Mesodermal cell (in vitro differentiated cells): ENCODE measurements around the gene PRM3.

Experiments
- H3K27ac ChIP-seq: 2 replicates; pipeline ENCODE4 v1.7.0; 2013; ENCODE audit warnings: mild to moderate bottlenecking, low read depth, low read length, moderate library complexity; ENCODE audit not compliant: severe bottlenecking
- H3K36me3 ChIP-seq: 2 replicates; pipeline ENCODE4 v1.7.1; 2013; ENCODE audit warnings: mild to moderate bottlenecking, low read length, moderate library complexity; ENCODE audit not compliant: control insufficient read depth, insufficient read depth
- H3K4me1 ChIP-seq: one replicate; pipeline ENCODE4 v1.7.1; 2013; ENCODE audit warnings: mild to moderate bottlenecking, low read length; ENCODE audit not compliant: insufficient read depth, control insufficient read depth, poor library complexity, severe bottlenecking
- H3K4me3 ChIP-seq: 2 replicates; pipeline ENCODE4 v1.7.0; 2013; ENCODE audit warnings: low read length, control low read depth, mild to moderate bottlenecking; ENCODE audit not compliant: insufficient read depth, poor library complexity, severe bottlenecking; ENCODE audit errors: extremely low read depth
- H3K9me3 ChIP-seq: 2 replicates; pipeline ENCODE4 v1.7.1; 2013; ENCODE audit warnings: mild to moderate bottlenecking, low read length, moderate library complexity; ENCODE audit not compliant: control insufficient read depth
- WGBS, 2 experiments: methylation state at CpG; one replicate each; pipeline ENCODE4 v1.1.5; 2013; ENCODE audit warnings: missing lambda C conversion rate in 2 of 2; ENCODE audit not compliant: insufficient coverage in 2 of 2; 5-methylcytosine and 5-hydroxymethylcytosine counted together

The PRM3 gene

GRCh38 chr16:11278681-11279628 is 5.5 kb upstream of the PRM3 start:
- Histone ChIP-seq H3K4me3 (no peak overlapping the region), H3K27ac (no peak overlapping the region), H3K4me1 (no peaks in the 10 kb centered on the region), H3K9me3 (no peaks in the 10 kb centered on the region), H3K36me3 (no peaks in the 10 kb centered on the region)
- 81 to 93% methylated on average over 4 to 6 of the region's 7 CpGs for WGBS, 2 experiments

GRCh38 chr16:11277607-11278337 is 4.3 kb upstream of the PRM3 start:
- no peaks in the 10 kb centered on the region for H3K9me3 ChIP-seq
- H3K27ac ChIP-seq: no peak overlapping the region
- peaks cover 4% of the 10 kb centered on the region for H3K4me1 ChIP-seq
- 88 to 98% methylated on average over 10 to 11 of the region's 12 CpGs for WGBS, 2 experiments
- H3K36me3 ChIP-seq: no peaks in the 10 kb centered on the region
- H3K4me3 ChIP-seq: no peak overlapping the region

GRCh38 chr16:11276896-11277593 is 3.6 kb upstream of the PRM3 start:
- 92 to 93% methylated on average over 5 to 7 of the region's 11 CpGs for WGBS, 2 experiments
- H3K9me3 ChIP-seq: no peaks in the 10 kb centered on the region
- peaks cover 4% of the 10 kb centered on the region for H3K4me1 ChIP-seq
- no peak overlapping the region for H3K4me3 ChIP-seq
- no peaks in the 10 kb centered on the region for H3K36me3 ChIP-seq
- no peak overlapping the region for H3K27ac ChIP-seq

- Histone ChIP-seq H3K27ac (no peak within 1 kb of the TSS), H3K36me3 (no peaks in the 10 kb centered on the region), H3K4me3 (no peak within 1 kb of the TSS), H3K9me3 (no peaks in the 10 kb centered on the region), H3K4me1 (peaks cover 4% of the 10 kb centered on the region)
- 91 to 95% methylated on average over 17 to 26 of the region's 26 CpGs for WGBS, 2 experiments
Observed at GRCh38 chr16:11276143-11276895, 2.9 kb upstream of the PRM3 start, which contains the start of gene PRM2. PRM2 (minus strand) TSS chr16:11276480; CDS start chr16:11276370, 110 bp downstream.

GRCh38 chr16:11274964-11275363 is 1.5 kb upstream of the PRM3 start:
- no peaks in the 10 kb centered on the region for H3K36me3 ChIP-seq
- H3K4me3 ChIP-seq: no peak overlapping the region
- peaks cover 4% of the 10 kb centered on the region for H3K4me1 ChIP-seq
- H3K9me3 ChIP-seq: no peaks in the 10 kb centered on the region
- no peak overlapping the region for H3K27ac ChIP-seq
- 92 to 94% methylated on average over 5 to 7 of the region's 7 CpGs for WGBS, 2 experiments

GRCh38 chr16:11273721-11274324 is 394 bp upstream of the PRM3 start:
- Histone ChIP-seq H3K27ac (peak overlapping the region; percentile 85), H3K4me3 (no peak overlapping the region), H3K4me1 (peaks cover 4% of the 10 kb centered on the region), H3K9me3 (no peaks in the 10 kb centered on the region), H3K36me3 (no peaks in the 10 kb centered on the region)
- WGBS, 2 experiments: 57 to 71% methylated on average over 1 of the region's 3 CpGs

GRCh38 chr16:11272484-11272883 is 945 bp downstream of the PRM3 start:
- Histone ChIP-seq H3K27ac (no peak overlapping the region), H3K9me3 (no peaks in the 10 kb centered on the region), H3K4me3 (no peak overlapping the region), H3K4me1 (peaks cover 4% of the 10 kb centered on the region), H3K36me3 (no peaks in the 10 kb centered on the region)
- 91 to 96% methylated on average over 5 of the region's 6 CpGs for WGBS, 2 experiments

- Histone ChIP-seq H3K36me3 (no peaks in the 10 kb centered on the region), H3K9me3 (no peaks in the 10 kb centered on the region), H3K4me3 (no peak overlapping the region), H3K27ac (no peak overlapping the region), H3K4me1 (peaks cover 4% of the 10 kb centered on the region)
- WGBS, 2 experiments: 90 to 95% methylated on average over 3 to 10 of the region's 10 CpGs
Observed at GRCh38 chr16:11271610-11272009, 1.8 kb downstream of the PRM3 start.

GRCh38 chr16:11270602-11271162 is 2.7 kb downstream of the PRM3 start:
- no peaks in the 10 kb centered on the region for H3K9me3 ChIP-seq
- no peak overlapping the region for H3K4me3 ChIP-seq
- no peak overlapping the region for H3K27ac ChIP-seq
- no peaks in the 10 kb centered on the region for H3K36me3 ChIP-seq
- 100% methylated on average over 1 of the region's 2 CpGs for WGBS, 2 experiments
- peaks cover 4% of the 10 kb centered on the region for H3K4me1 ChIP-seq
